ENCODE data around the gene CACNA2D3. TPM values are rescaled to one million over a fixed set of nuclear protein-coding genes. Genes with fewer than 3 reads are reported as not detected.

CACNA2D3 gene
- total RNA-seq, 1 donor from 2014 or later, result not detected

DNA sequence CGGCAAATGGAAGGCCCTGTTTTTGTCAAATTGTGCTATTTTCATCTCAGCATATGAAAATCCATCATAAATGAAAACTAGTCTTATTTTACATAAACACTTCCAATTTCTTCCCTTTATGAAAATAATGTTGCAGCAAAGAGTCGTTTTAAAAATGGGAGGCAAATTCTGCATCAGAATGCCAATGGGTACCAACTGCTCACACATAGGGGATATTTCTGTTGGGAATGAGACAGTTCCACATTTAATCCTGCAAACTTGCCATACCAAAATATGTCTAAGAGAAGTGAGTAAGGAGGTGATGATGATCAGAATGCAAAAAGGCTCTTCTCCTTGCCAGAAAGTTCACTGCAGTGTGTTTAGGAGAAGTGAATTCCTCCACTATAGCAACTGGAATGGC lies 391.7 kb downstream of the CACNA2D3 start:
- no peak for DNase-seq (ENCODE audit: low spot score)
- peaks cover 11% of the 10 kb centered on the region for H3K9me3 Mint-ChIP-seq (ENCODE audit: low read depth)
- H3K4me1 Mint-ChIP-seq (ENCODE audit: low read depth), result no peaks in the 10 kb centered on the region
- TF ChIP-seq, protein P1, sequence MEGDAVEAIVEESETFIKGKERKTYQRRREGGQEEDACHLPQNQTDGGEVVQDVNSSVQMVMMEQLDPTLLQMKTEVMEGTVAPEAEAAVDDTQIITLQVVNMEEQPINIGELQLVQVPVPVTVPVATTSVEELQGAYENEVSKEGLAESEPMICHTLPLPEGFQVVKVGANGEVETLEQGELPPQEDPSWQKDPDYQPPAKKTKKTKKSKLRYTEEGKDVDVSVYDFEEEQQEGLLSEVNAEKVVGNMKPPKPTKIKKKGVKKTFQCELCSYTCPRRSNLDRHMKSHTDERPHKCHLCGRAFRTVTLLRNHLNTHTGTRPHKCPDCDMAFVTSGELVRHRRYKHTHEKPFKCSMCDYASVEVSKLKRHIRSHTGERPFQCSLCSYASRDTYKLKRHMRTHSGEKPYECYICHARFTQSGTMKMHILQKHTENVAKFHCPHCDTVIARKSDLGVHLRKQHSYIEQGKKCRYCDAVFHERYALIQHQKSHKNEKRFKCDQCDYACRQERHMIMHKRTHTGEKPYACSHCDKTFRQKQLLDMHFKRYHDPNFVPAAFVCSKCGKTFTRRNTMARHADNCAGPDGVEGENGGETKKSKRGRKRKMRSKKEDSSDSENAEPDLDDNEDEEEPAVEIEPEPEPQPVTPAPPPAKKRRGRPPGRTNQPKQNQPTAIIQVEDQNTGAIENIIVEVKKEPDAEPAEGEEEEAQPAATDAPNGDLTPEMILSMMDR (IDR thresholded peaks at IDR 0.05), result no peak
- H3K27ac Mint-ChIP-seq (ENCODE audit: unreplicated experiment), result no peak overlapping the region
- H3K36me3 Mint-ChIP-seq (ENCODE audit: low read depth), result no peaks in the 10 kb centered on the region
- H3K27me3 Mint-ChIP-seq (ENCODE audit: low read depth), result no peaks in the 10 kb centered on the region
- H3K4me3 Mint-ChIP-seq (ENCODE audit: unreplicated experiment), result no peak overlapping the region

DNA sequence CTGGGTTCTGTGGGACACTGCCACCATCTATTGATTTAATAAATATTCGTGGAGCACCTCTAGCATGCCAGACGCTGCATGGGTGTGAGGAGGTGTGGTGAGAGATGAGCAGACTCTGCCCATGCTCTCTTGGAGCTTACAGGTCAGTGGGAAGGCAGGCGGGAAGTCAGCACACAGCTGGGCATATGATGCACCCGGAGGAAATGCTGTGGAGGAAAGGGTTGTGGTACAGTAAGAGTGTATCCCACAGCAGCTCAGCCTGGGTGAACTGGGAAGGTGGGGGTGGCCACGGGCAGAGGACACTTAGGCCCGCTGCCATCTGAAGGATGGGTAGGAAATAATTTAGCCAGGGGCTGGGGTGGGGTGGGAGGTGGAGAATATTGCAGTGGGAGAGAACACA lies 392.1 kb downstream of the CACNA2D3 start:
- peaks cover 11% of the 10 kb centered on the region for H3K9me3 Mint-ChIP-seq (ENCODE audit: low read depth)
- no peak overlapping the region for H3K4me3 Mint-ChIP-seq (ENCODE audit: unreplicated experiment)
- DNase-seq (ENCODE audit: low spot score), result no peak
- TF ChIP-seq, protein P1 (IDR thresholded peaks at IDR 0.05), result no peak
- no peak overlapping the region for H3K27ac Mint-ChIP-seq (ENCODE audit: unreplicated experiment)
- H3K27me3 Mint-ChIP-seq (ENCODE audit: low read depth), result no peaks in the 10 kb centered on the region
- no peaks in the 10 kb centered on the region for H3K4me1 Mint-ChIP-seq (ENCODE audit: low read depth)
- no peaks in the 10 kb centered on the region for H3K36me3 Mint-ChIP-seq (ENCODE audit: low read depth)

DNA sequence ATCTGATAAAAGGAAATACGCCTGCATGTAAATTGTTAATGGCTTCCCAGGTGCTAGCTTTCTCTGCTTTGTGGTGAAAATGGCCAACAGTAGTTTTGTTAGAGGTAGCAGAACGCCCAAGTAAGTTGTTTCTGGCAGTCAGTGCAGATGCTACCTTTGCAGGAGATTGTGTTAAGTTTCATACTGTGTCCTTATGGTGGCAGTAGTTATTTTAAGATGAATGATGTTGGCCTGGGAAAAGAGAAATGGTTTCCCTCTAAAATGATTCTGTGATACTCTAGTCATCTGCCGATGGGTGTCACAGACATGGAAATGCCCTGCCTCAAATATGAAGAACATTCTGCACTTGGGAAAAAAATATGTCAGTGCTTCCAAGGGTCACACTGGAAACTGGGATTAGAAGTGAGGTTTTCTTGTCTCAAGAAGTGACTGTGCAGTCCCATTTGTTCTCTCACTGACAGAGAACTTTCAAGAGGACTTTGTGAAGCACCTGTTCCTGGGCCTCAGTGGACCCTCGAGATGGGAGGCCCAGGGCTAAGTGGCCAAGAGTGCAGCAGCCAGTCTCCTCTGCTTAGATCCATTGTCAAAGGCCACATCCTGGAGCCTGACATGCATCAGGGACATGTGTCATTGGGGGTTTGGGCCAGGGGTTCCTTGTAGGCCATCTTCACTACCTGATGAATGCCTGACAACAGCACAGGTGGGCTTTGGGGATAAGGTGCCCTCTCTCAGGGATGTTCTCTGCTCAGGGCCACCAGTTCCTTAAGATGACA lies 393.3 kb downstream of the CACNA2D3 start:
- peaks cover 7% of the 10 kb centered on the region for H3K9me3 Mint-ChIP-seq (ENCODE audit: low read depth)
- H3K4me3 Mint-ChIP-seq (ENCODE audit: unreplicated experiment), result no peak overlapping the region
- no peaks in the 10 kb centered on the region for H3K4me1 Mint-ChIP-seq (ENCODE audit: low read depth)
- no peaks in the 10 kb centered on the region for H3K27me3 Mint-ChIP-seq (ENCODE audit: low read depth)
- no peak overlapping the region for H3K27ac Mint-ChIP-seq (ENCODE audit: unreplicated experiment)
- H3K36me3 Mint-ChIP-seq (ENCODE audit: low read depth), result no peaks in the 10 kb centered on the region
- DNase-seq (ENCODE audit: low spot score), result no peak
- TF ChIP-seq, protein P1 (IDR thresholded peaks at IDR 0.05), result no peak

GRCh38 chr3:54517424-54517823 lies 395.1 kb downstream of the CACNA2D3 start:
- DNase-seq (ENCODE audit: low spot score), result no peak
- TF ChIP-seq, protein P1 (IDR thresholded peaks at IDR 0.05), result no peak
- no peak overlapping the region for H3K27ac Mint-ChIP-seq (ENCODE audit: unreplicated experiment)
- no peak overlapping the region for H3K4me3 Mint-ChIP-seq (ENCODE audit: unreplicated experiment)
- H3K36me3 Mint-ChIP-seq (ENCODE audit: low read depth), result no peaks in the 10 kb centered on the region
- no peaks in the 10 kb centered on the region for H3K27me3 Mint-ChIP-seq (ENCODE audit: low read depth)
- H3K4me1 Mint-ChIP-seq (ENCODE audit: low read depth), result no peaks in the 10 kb centered on the region
- H3K9me3 Mint-ChIP-seq (ENCODE audit: low read depth), result peaks cover 20% of the 10 kb centered on the region

DNA sequence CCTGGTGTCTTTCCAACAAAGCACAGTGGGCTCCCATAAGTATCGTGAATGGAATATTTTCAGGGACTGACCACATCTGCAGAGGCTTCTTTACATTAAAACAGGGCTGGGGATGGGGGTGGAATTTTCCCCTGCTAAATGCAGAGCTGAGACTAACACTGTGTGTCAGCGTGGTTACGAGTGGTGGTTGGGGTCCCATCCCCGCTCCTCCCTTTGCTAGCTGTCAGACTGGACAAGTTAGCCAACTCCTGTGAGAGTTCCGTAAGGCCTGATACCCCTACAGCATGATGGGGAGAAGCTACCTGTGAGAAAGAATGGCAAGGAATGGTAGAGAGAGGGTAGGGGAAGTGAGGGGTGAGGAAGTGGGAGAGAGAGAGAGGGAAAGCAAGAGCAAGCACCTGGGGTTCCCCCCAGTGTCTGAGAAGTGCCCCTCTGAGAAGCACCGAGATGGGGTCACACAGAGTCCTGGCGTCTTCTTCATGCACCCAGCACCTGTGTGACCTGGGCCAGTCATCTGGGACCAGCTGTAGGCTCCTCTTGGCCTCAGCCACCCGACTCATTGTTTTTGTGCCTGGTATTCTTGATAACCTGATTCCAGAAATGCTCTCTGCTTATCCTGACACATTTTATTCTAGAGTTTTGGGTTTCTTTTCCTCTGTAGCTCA lies 395.8 kb downstream of the CACNA2D3 start:
- Mint-ChIP-seq H3K36me3 (ENCODE audit: low read depth) (no peaks in the 10 kb centered on the region), H3K4me1 (ENCODE audit: low read depth) (no peaks in the 10 kb centered on the region), H3K4me3 (ENCODE audit: unreplicated experiment) (no peak overlapping the region), H3K27ac (ENCODE audit: unreplicated experiment) (no peak overlapping the region), H3K27me3 (ENCODE audit: low read depth) (no peaks in the 10 kb centered on the region), H3K9me3 (ENCODE audit: low read depth) (peaks cover 23% of the 10 kb centered on the region)
- TF ChIP-seq, protein P1 (IDR thresholded peaks at IDR 0.05), result no peak
- no peak for DNase-seq (ENCODE audit: low spot score)

Data from chondrocyte (in vitro differentiated cells).